Peyer's patch (tissue), 4 donors: Measurements from ENCODE around the gene ST7.

Source experiments
- POLR2A ChIP-seq, 2 donors: fragments of 450-650 bp; IDR thresholded peaks; one replicate each; pipeline ENCODE4 v1.5.1; 2017; ENCODE audit warnings: antibody characterized with exemption in 2 of 2, mild to moderate bottlenecking in 2 of 2, moderate library complexity in 2 of 2
- TF ChIP-seq, protein P1 (sequence below), 6 experiments: fragments of 450-650 bp in 4 of 6; fragments of 200-600 bp in 2 of 6; sonication (generic) in 1 of 6; IDR thresholded peaks; one replicate each; pipeline ENCODE4 v1.5.1; 2017 to 2019; ENCODE audit warnings: antibody characterized with exemption in 6 of 6, mild to moderate bottlenecking in 3 of 6, moderate library complexity in 1 of 6

DNA sequence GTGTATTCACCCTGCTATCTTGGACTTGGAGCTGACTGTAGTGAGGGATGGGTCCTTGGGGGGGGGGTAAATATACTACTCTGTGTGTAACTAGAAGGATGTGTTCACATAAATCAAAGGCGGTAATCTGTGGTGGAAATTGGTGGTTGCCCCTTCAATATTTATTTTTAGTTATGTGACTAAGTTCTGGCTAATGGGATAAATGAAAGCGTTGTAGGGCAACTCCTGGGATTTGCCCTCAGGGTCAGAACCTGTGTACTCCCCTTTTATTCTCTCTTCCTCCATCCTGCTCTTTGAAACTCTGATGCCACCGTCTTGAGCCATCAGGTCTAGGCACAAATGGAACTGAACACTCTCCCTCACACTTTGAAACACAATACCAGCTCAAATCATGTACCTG, 24.3 kb upstream of the ST7 start:
- TF ChIP-seq, protein P1, sequence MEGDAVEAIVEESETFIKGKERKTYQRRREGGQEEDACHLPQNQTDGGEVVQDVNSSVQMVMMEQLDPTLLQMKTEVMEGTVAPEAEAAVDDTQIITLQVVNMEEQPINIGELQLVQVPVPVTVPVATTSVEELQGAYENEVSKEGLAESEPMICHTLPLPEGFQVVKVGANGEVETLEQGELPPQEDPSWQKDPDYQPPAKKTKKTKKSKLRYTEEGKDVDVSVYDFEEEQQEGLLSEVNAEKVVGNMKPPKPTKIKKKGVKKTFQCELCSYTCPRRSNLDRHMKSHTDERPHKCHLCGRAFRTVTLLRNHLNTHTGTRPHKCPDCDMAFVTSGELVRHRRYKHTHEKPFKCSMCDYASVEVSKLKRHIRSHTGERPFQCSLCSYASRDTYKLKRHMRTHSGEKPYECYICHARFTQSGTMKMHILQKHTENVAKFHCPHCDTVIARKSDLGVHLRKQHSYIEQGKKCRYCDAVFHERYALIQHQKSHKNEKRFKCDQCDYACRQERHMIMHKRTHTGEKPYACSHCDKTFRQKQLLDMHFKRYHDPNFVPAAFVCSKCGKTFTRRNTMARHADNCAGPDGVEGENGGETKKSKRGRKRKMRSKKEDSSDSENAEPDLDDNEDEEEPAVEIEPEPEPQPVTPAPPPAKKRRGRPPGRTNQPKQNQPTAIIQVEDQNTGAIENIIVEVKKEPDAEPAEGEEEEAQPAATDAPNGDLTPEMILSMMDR (IDR thresholded peaks at IDR 0.05): no peak
- TF ChIP-seq POLR2A (IDR thresholded peaks at IDR 0.05): no peak
